GM12864 (cell line): ENCODE data around the gene ZNF346.

ENCODE experiments used
- DNase-seq: peaks from one replicate; pipeline ENCODE4 v3.0.0-alpha.2; 2011; ENCODE audit warnings: low read depth
- H3K4me3 ChIP-seq: 2 replicates; pipeline ENCODE4 v1.5.1; 2011; ENCODE audit warnings: mild to moderate bottlenecking, low read depth, low read length, control low read depth
- TF ChIP-seq, protein P1 (sequence below): IDR thresholded peaks from 2 replicates; pipeline ENCODE4 v1.5.1; 2011; ENCODE audit warnings: low read depth, mild to moderate bottlenecking, moderate library complexity, low read length, control low read depth, inconsistent platforms; ENCODE audit errors: missing control alignments

ZNF346 gene

DNA sequence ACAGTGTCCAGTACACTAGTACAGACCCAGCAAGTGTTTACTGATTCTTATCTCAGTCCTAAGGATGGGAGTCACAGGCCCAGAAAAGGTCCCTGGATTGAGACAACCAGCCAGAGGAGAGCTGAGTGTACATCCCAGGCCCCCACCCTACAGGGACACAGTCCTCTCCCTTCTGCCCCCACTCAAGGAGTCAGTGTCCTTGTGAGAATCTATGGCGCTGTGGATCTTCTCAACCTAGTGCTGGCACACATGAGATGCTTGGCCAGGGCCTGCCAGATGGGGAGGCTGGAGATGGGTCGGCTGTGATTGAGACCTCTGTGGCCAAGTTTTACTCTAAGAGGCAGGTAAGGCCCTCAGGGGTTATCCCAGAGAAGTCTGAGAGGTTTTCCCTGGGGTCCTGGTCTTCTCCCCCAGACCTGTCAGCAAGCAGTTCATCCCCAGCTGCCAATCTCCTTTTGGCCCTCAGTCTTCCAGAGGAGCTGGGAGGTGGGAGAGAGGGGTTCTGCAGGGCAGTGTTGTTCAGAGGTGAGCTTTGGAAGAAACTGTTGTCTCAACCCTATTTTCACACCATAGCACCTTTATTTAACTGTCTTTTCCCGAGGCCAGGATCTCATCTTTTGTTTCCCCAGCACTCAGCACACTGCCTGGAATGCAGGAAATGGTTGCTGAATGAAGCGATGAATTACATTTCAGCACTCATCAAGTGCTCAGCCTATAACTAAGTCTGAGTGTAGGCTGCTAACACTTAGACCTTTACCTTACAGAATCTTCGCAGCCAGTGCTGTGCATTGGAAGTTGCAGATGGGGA is 107.9 kb downstream of the ZNF346 start:
- DNase-seq: no peak
- H3K4me3 ChIP-seq: no peak overlapping the region
- TF ChIP-seq, protein P1, sequence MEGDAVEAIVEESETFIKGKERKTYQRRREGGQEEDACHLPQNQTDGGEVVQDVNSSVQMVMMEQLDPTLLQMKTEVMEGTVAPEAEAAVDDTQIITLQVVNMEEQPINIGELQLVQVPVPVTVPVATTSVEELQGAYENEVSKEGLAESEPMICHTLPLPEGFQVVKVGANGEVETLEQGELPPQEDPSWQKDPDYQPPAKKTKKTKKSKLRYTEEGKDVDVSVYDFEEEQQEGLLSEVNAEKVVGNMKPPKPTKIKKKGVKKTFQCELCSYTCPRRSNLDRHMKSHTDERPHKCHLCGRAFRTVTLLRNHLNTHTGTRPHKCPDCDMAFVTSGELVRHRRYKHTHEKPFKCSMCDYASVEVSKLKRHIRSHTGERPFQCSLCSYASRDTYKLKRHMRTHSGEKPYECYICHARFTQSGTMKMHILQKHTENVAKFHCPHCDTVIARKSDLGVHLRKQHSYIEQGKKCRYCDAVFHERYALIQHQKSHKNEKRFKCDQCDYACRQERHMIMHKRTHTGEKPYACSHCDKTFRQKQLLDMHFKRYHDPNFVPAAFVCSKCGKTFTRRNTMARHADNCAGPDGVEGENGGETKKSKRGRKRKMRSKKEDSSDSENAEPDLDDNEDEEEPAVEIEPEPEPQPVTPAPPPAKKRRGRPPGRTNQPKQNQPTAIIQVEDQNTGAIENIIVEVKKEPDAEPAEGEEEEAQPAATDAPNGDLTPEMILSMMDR: no peak
